ENCODE data around the gene CFL2.
"Not testable (repeated sequence)": the region's sequence is repeated elsewhere in the genome, so short reads cannot be mapped to it uniquely, and the experiment has no call there.

CFL2 gene

DNA sequence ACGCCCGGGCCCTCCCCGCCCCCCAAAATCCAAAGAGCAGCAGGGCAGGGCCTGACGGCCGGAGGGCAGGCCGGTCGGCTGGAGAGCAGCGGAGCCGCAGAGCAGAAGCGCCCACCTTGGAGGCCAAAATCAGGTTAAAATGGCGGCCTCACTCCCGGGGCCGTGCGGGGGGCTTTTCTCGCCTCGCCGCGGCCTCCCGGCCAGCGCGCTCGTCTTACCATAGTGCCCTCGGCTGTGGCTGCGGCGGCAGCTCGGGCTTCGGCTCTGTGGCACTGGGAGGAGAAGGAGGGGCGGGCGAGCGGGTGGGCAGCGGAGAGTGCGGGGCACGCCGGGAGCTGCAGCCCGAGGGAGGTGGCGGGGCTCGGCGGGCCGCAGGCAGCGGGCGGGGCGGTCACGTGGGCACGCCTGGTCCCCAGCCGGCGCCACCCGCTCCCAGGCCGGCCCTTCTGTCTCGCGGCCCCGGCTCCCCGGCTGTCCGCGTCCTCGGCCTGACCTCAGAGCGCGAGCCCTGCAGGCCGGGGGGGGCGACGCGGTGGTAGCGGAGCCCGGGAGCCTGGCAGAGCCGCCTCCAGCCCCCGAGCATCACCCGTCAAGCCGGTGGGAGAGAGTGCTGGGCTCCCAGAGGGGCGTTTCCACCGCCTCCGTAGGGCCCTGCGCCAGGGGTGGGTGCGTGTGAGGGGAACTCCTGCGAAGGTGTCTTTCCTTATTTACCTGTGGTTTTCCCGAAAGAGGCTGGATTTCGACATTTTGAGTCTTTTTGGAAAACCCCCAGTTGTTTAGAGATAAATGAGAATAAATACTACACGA, at the start of gene CFL2:
CFL2 (minus strand) TSS at position 274 of the 807 bp plus-strand sequence; CDS start at position 221, 53 bp downstream.
- DNase-seq (ENCODE audit: low read depth), result peak; percentile 48

DNA sequence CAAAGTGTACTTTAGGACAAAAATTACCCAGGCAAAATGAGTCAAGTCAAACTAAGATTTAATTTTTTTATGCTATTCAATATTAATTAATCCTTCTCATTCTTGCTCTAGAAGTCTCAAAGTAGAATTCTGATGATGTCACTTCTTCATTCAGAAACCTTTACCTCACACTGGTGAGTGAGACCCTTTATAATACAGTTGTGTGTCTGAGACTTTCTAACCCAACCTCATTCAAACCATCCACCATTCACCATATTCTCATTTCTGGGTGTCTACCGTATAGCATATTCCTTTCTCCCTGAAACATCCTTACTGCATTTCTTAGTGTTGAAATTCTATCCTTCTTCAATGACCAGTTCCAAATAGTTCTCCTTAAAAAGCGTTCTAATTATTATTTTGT, 40.8 kb upstream of the CFL2 start:
- no peak for DNase-seq (ENCODE audit: low read depth)

GRCh38 chr14:34754687-34755086, 40.3 kb upstream of the CFL2 start:
- DNase-seq (ENCODE audit: low read depth), result no peak

GRCh38 chr14:34750670-34751069, 36.3 kb upstream of the CFL2 start:
- peak; percentile 87 for DNase-seq (ENCODE audit: low read depth)

DNA sequence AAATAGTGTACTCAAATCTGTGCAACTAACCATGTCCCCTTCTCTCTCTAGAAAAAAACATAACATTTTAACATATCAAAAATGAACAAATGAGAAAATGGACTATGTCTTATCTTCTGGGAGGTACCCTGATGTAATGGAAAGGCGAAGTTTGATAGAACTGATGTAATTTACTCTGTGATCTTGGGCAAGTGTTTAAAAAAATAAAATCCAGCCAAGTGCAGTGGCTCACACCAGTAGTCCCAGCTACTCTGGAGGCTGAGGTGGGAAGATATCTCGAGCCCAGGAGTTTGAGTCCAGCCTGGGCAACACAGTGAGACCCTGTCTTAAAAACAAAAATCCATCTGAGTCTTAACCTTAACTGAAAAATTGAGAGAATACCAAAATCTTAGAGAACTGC, 35.8 kb upstream of the CFL2 start:
- DNase-seq (ENCODE audit: low read depth), result no peak

DNA sequence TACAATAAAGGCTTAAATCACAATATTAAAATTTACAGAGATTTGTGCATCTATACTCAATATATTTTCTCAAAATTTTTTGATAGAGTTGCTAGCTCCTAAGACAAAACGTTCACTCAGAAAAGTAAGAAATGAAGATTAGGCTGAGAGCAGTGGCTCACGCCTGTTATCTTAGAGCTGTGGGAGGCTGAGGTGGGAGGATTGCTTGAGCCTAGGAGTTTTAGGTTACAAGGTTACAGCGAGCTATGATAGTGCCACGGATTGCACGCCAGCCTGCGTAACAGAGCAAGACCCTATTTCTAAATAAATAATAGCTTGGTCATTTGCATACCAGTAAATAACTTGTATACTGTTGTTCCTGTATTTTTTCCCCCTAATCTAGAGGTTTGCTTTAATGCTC, 35.0 kb upstream of the CFL2 start:
- peak; percentile 51 for DNase-seq (ENCODE audit: low read depth)

DNA sequence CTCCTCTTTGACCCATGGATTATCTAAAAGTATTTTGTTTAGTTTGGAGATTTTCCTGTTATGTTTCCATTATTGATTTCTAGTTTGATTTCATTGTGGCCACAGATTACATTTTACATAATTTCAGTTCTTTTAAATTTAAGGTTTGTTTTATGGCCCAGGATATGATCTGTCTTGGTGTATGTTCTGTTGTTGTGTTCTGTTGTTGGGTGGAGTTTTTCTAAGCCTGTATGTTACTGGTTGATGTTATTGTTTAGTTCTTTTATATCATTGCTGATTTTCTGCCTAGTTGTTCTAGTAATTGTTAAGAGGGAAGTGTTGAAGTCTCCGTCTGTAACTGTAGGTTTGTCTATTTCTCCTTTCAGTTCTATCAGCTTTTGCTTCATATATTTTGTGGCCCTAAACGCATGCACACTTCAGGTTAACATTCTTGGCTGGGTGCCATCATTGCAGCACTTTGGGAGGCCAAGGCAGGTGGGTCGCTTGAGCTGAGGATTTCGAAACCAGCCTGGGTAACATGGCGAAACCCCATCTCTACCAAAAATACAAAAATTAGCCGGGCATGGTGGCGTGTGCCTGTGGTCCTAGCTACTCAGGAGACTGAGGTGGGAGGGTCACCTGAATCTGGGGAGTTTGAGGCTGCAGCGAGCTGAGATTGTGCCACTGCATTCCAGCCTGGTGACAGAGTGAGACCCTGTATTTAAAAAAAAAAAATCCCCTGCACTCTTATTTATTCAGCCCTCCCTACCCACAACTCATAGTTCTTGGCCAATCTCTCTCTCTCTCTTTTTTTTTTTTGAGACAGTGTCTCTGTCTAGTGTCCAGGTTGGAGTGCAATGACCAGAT, 28.1 kb upstream of the CFL2 start:
- no peak for DNase-seq (ENCODE audit: low read depth)

- no peak for DNase-seq (ENCODE audit: low read depth)
Measured at GRCh38 chr14:34741840-34742239, 27.4 kb upstream of the CFL2 start.

GRCh38 chr14:34740139-34740538, 25.7 kb upstream of the CFL2 start:
- peak; percentile 40 for DNase-seq (ENCODE audit: low read depth)

DNA sequence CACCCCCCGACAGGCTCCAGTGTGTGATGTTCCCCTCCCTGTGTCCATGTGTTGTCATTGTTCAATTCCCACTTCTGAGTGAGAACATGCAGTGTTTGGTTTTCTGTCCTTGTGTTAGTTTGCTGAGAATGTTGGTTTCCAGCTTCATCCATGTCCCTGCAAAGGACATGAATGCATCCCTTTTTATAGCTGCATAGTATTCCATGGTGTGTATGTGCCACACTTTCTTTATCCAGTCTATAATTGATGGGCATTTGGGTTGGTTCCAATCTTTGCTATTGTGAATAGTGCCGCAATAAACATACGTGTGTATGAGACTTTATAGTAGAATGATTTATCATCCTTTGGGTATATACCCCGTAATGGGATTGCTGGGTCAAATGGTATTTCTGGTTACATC, 22.7 kb upstream of the CFL2 start:
- not testable (repeated sequence) for DNase-seq (ENCODE audit: low read depth)

- DNase-seq (ENCODE audit: low read depth), result peak; percentile 44
Measured at GRCh38 chr14:34733245-34733644, 18.9 kb upstream of the CFL2 start.

DNA sequence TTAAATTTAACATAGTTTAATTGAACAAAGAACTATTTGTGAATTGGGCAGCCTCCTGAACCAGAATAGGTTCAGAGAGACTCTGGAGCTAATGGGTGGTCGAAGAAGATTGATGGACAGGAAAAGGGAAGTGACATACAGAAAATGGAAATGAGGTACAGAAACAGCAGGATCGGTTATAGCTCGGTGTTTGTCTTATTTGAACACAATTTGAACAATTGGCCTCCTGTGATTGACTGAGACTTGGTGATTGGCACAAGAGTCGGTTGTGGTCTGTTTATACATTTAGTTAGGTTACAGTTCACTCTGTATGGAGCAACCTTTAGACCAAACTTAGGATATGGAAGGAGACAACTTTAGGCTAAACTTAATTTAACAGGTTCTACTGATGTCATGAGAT, 18.4 kb upstream of the CFL2 start:
- DNase-seq (ENCODE audit: low read depth), result no peak

GRCh38 chr14:34723867-34724266, 9.5 kb upstream of the CFL2 start:
- DNase-seq (ENCODE audit: low read depth), result no peak

- peak; percentile 46 for DNase-seq (ENCODE audit: low read depth)
Measured at GRCh38 chr14:34722723-34723545, 8.5 kb upstream of the CFL2 start.

- DNase-seq (ENCODE audit: low read depth), result no peak
Measured at GRCh38 chr14:34721129-34721528, 6.7 kb upstream of the CFL2 start.

- no peak for DNase-seq (ENCODE audit: low read depth)
Measured at GRCh38 chr14:34718750-34719304, 4.4 kb upstream of the CFL2 start.

GRCh38 chr14:34715127-34715863, 902 bp upstream of the CFL2 start:
- DNase-seq (ENCODE audit: low read depth), result no peak

DNA sequence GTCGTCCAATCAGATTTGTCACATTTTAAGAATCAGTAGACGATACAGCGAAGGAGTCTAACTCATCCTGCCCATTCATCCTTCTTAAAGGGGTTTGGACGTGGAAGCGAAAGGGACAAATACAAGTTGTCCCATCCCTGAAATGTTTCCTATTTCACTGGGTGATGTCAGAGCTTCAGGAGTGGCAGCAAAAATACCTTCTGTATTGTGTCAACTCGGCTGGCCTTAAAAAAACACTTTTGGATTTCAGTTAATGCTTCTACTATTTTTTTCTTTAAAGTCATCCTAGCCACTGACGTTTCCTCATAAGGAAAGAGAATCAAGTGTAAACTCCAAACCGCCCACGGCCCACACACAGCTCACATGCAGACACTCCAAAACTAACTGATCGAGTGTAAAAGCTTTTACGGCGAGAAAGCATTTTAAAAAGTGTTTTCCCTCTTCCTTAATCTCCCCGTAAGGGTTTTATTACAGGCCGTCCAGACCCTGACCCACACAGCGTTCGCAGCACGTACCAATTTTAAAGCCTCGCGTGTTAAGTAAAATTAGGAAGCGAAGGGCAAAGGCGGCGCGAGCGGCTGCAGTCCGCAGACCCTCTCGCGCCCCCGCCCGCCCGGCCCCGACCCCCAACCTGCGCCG, 593 bp downstream of the CFL2 start:
- peak; percentile 58 for DNase-seq (ENCODE audit: low read depth)

DNA sequence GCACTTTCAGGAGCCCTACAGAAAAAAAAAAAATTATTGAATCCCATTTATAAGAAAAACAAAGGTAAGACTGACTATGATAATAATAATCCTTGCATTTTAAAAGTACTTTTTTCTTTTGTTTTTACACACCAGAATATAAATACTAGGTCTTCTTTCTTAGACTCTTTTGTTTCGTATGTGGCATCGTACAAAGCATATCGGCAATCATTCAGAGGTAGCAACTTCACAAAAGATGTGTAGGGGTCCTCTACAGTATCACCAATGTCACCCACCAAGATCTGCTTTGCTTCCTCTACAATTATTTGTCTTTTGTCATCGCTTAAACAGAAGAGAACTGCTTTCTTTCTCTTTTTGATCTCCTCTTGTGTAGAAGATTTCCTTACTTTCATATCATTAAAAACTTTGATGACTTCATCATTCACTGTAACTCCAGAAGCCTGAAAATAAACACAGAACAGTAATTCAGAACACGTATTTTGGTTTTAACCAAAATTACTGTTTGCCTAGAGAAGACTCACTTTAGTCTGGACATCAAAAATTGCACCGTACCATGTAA, 1.2 kb downstream of the CFL2 start:
- DNase-seq (ENCODE audit: low read depth), result no peak
